ENCODE measurements around the gene CCNA2. TPM values are rescaled to one million over a fixed set of nuclear protein-coding genes. Genes with fewer than 3 reads are reported as not detected.

CCNA2 gene
- total RNA-seq, 4 donors from 2014 or later: 0.44 to 5.5 (median 3.0) TPM

- no peak for TF ChIP-seq CTCF (IDR thresholded peaks at IDR 0.05)
- ATAC-seq (ENCODE audit: low FRiP score) (no peak), DNase-seq (ENCODE audit: low spot score) (no peak)
These were observed 54.3 kb downstream of the CCNA2 start for GRCh38 chr4:121769341-121769740.

DNA sequence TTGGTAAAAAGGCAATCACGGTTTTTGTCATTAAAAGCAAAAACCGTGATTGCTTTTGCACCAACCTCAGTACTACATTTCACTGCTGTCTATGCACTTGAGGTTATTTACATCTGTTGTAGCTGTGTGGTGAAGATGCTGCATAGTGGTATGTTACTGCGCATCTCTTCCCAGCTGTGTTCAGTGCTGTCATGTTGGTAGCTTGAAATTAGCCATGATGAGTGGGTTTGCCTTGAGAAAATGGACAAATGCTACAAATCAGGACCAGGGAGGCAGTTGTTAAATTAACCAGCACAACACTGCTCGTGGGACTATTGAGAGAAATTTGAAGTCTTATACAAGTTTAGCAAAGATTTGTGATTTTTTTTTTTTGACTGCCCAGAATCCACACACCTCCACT, 56.5 kb downstream of the CCNA2 start:
- ATAC-seq (ENCODE audit: low FRiP score) (no peak), DNase-seq (ENCODE audit: low spot score) (no peak)
- TF ChIP-seq CTCF (IDR thresholded peaks at IDR 0.05): no peak

Other genes with a start within 250 kb of the CCNA2 start
- 100 to 1,000 TPM; 319 to 810 (median 629) TPM for gene ANXA5, start 126.9 kb downstream of the CCNA2 start, total RNA-seq
- gene SMIM43, start 58.7 kb downstream of the CCNA2 start, total RNA-seq: under 1 TPM in 2 of 4 donors, not detected in 2; 0.24 to 0.37 TPM
- 10 to 100 TPM; 12.6 to 35.9 (median 23.5) TPM for gene EXOSC9, start 22.6 kb downstream of the CCNA2 start, total RNA-seq
- 10 to 100 TPM in 2 of 4 donors, 1 to 10 TPM in 2; 6.2 to 11.2 (median 10.0) TPM for gene BBS7, start 46.6 kb upstream of the CCNA2 start, total RNA-seq
- gene TRPC3, start 128.2 kb upstream of the CCNA2 start, total RNA-seq: 1 to 10 TPM in 3 of 4 donors, under 1 TPM in 1; 0.65 to 2.7 (median 1.3) TPM

Measured in omental fat pad (tissue), 4 donors.